BJ (cell line): ENCODE measurements around the gene PPP1R9A. TPM values are rescaled to one million over a fixed set of nuclear protein-coding genes. Genes with fewer than 3 reads are reported as not detected.

Experiments used
- CTCF ChIA-PET: fragments of 350-600 bp; formaldehyde crosslinking; extraction: SDS; loops from one replicate; lab custom pipeline; 2021; ENCODE audit warnings: antibody characterized with exemption, inconsistent platforms; lab: Yijun Ruan, JAX
- POLR2A ChIA-PET: fragments of 300-600 bp; sonication (Branson Sonifier 250); formaldehyde crosslinking; extraction: SDS; loops from one replicate; lab custom pipeline; 2021; ENCODE audit warnings: antibody characterized with exemption; lab: Charles Lee
- DNase-seq: peaks from one replicate; pipeline ENCODE4 v3.0.0-alpha.2; 2011; ENCODE audit warnings: low read depth
- H3K27me3 ChIP-seq: 2 replicates; pipeline ENCODE4 v1.6.0; 2011; ENCODE audit warnings: low read length; ENCODE audit not compliant: control insufficient read depth, insufficient read depth
- H3K36me3 ChIP-seq: 2 replicates; pipeline ENCODE4 v1.5.1; 2011; ENCODE audit warnings: low read length; ENCODE audit not compliant: control insufficient read depth, insufficient read depth
- H3K4me3 ChIP-seq: 2 replicates; pipeline ENCODE4 v1.5.1; 2011; ENCODE audit warnings: low read depth, mild to moderate bottlenecking, control low read depth, low read length
- polyA plus RNA-seq: library from polyadenylated mRNA; depleted of rRNA; stranded (reverse); fragments of >200 nt; gene quantifications from 2 replicates; pipeline ENCODE4 v1.2.3, GENCODE V29; 2011
- TF ChIP-seq, protein P1 (sequence below): IDR thresholded peaks from 2 replicates; pipeline ENCODE4 v1.5.1; 2011; ENCODE audit warnings: low read depth, mild to moderate bottlenecking, control low read depth, inconsistent platforms, low read length, moderate library complexity; ENCODE audit not compliant: insufficient read depth

PPP1R9A gene
- polyA plus RNA-seq, 1 experiment, result 0.09 TPM

DNA sequence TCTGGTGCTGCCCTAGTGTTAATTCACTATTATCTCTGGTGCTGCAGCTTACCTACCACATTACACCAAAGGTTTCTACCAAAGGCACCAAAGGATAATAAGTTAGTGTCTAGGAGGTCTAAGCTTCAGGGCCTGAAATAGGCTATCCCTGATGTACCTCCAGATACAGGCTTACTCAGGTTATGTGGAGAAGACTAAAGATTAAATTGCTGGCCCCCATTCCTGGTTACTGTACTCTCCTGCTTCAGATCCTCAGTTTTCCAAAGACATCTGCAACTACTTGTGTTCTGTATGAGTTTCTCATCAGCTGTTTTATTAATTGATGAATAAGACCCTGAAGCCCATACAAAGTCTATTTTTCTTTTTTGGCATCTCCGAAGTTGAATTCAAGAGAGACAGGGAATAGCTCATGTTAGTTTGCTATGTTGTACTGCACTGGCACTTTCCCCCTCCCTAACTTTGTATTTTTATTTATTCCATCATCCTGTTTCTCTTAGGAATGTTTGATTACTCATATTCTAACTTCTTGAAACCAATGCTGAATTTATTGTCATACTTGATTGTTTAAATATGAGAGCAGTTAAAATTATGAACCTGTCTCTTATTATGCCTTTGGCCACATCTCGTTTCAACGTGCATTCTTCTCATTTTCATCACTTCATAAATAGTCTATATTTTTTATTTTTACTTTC is 331.0 kb downstream of the PPP1R9A start:
- DNase-seq, result no peak
- ChIA-PET POLR2A (no interaction called here), CTCF (interaction anchor here (2.0 kb wide), 1 partner anchor 8 kb away, joined by 8 read pairs; no protein-coding TSS in a partner anchor)
- no peaks in the 10 kb centered on the region for H3K36me3 ChIP-seq
- TF ChIP-seq, protein P1, sequence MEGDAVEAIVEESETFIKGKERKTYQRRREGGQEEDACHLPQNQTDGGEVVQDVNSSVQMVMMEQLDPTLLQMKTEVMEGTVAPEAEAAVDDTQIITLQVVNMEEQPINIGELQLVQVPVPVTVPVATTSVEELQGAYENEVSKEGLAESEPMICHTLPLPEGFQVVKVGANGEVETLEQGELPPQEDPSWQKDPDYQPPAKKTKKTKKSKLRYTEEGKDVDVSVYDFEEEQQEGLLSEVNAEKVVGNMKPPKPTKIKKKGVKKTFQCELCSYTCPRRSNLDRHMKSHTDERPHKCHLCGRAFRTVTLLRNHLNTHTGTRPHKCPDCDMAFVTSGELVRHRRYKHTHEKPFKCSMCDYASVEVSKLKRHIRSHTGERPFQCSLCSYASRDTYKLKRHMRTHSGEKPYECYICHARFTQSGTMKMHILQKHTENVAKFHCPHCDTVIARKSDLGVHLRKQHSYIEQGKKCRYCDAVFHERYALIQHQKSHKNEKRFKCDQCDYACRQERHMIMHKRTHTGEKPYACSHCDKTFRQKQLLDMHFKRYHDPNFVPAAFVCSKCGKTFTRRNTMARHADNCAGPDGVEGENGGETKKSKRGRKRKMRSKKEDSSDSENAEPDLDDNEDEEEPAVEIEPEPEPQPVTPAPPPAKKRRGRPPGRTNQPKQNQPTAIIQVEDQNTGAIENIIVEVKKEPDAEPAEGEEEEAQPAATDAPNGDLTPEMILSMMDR, result no peak
- no peak overlapping the region for H3K4me3 ChIP-seq
- H3K27me3 ChIP-seq, result no peaks in the 10 kb centered on the region

DNA sequence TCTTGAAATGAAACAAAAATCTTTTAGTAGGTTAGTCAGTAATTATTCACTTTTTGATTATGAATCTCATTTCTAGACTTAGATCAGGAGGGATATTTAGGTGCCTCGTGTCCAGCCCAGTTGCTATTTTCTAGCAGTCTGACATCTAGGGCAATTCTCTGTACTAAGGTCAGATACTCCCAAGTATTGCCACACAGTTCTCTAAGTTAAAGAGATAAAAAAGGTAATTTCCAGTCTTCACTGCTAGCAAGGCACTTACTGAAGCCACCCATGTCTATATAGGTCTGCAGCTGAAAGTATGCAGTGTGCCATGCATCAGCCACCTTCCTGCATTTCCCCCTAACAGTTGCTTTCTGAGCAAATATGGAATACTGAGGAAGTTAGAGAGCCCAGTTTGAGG is 333.5 kb downstream of the PPP1R9A start:
- Histone ChIP-seq H3K4me3 (no peak overlapping the region), H3K36me3 (no peaks in the 10 kb centered on the region), H3K27me3 (no peaks in the 10 kb centered on the region)
- DNase-seq, result no peak
- ChIA-PET CTCF (no interaction called here), POLR2A (no interaction called here)
- TF ChIP-seq, protein P1, result no peak

DNA sequence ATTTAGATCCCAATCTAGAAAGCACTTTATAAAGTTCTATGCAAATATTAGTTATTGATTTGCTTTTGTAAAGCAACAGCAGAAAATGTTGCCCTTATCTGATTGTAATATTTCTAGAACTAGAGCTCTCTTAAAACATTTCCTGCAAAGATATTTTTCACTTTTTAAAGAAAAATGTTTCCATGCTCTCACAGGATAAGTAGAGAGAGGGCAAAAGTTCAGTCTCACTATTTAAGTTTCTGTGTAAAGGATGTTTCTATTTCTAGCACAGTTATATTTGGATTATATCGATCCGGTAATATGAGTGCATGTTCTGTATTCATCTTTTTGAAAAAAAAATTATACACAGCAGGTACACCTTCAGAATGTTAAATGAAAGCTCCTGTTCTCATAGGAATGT is 334.9 kb downstream of the PPP1R9A start:
- DNase-seq, result no peak
- TF ChIP-seq, protein P1, result no peak
- Histone ChIP-seq H3K36me3 (no peaks in the 10 kb centered on the region), H3K27me3 (no peaks in the 10 kb centered on the region), H3K4me3 (no peak overlapping the region)
- ChIA-PET POLR2A (no interaction called here), CTCF (interaction anchor here (0.6 kb wide), 1 partner anchor 597 kb away, joined by 3 read pairs; no protein-coding TSS in a partner anchor)

DNA sequence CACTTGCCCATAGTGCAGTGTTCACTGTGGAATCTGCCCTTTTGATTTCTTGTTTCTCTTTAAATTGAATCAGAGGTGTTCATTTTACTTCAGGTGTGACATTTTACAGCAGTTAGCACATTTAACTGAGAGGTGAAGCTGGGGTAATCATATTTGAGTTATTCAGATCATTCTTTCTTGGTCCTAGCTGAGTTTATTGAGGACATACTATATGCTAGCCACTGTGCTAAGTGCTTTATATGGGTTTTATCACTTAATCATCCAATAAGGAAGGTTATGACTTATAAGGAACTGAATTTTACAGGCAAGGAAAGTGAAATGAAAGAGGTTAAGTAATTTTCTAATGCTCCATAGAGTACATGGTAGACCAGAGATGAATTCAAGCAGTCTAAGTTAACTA is 337.2 kb downstream of the PPP1R9A start:
- H3K36me3 ChIP-seq, result no peaks in the 10 kb centered on the region
- POLR2A ChIA-PET, result no interaction called here
- TF ChIP-seq, protein P1, result no peak
- H3K4me3 ChIP-seq, result no peak overlapping the region
- DNase-seq, result no peak
- CTCF ChIA-PET, result interaction anchor here (0.6 to 1.2 kb wide), 4 partner anchors 13 to 796 kb away, joined by 3 to 4 read pairs (median 4); no protein-coding TSS in a partner anchor
- H3K27me3 ChIP-seq, result no peaks in the 10 kb centered on the region

DNA sequence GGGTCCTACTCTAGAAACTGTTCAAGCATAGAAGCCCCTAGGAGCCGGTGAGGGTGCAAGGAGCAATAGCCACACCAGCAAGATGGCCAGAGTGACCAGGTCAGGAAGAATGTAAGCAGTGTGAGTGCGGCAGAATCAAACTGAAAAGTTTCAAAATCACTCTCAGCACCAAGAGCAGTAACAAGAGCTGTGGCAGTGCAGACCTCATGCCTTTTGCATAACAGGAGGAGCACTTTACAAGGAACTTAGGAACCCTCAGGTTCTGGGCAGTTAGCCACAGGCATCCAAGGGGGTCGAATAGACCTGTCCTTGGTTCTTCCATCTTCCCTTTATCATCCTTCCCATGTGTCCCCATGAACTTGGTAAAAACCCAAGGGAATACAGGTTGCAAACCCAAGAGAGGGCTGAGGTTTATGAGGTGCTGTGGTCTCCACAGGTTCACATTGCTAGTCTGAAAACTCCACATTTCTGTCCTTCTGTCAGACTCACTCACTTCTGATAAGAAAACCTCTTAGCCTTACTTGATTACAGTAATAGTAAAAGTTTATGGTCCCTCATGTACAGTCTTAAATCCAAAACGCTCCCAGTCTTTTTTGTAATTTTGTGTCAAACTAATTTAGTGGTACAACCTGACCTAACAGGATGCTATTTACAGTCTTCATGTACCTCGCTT is 338.6 kb downstream of the PPP1R9A start:
- TF ChIP-seq, protein P1, result no peak
- ChIA-PET POLR2A (no interaction called here), CTCF (interaction anchor here (1.3 to 2.8 kb wide), 4 partner anchors 7 to 957 kb away, joined by 6 to 22 read pairs (median 7); no protein-coding TSS in a partner anchor)
- H3K27me3 ChIP-seq, result no peaks in the 10 kb centered on the region
- DNase-seq, result no peak
- H3K36me3 ChIP-seq, result no peaks in the 10 kb centered on the region
- no peak overlapping the region for H3K4me3 ChIP-seq
